Esophagus squamous epithelium (tissue), 4 donors: ENCODE data around the gene R3HDM4.

Experiments used
- POLR2A ChIP-seq, 4 donors: fragments of 450-650 bp; IDR thresholded peaks; one replicate each; pipeline ENCODE4 v1.6.1; 2017; ENCODE audit warnings: antibody characterized with exemption in 4 of 4, mild to moderate bottlenecking in 4 of 4, moderate library complexity in 3 of 4
- TF ChIP-seq, protein P1 (sequence below), 6 experiments: fragments of 450-650 bp in 4 of 6; fragments of 200-600 bp in 2 of 6; sonication (generic) in 2 of 6; IDR thresholded peaks; one replicate each; pipeline ENCODE4 v1.5.1; 2016 to 2019; ENCODE audit warnings: antibody characterized with exemption in 6 of 6, mild to moderate bottlenecking in 4 of 6, moderate library complexity in 4 of 6

DNA sequence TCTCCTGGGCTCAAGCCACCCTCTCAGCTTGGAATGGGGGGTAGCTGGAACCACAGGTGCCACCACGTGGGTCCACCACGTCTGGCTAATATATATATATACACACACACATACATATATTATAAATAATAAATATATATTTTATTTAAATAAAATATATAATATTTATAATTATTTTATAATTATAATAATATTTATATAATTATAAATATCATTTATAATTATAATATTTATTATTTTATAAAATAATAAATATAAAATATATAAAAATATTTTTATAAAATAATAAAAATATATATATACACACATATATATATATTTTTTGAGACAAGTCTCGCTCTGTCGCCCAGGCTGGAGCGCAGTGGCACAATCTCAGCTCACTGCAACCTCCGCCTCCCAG lies 58.5 kb downstream of the R3HDM4 start:
- TF ChIP-seq, protein P1, sequence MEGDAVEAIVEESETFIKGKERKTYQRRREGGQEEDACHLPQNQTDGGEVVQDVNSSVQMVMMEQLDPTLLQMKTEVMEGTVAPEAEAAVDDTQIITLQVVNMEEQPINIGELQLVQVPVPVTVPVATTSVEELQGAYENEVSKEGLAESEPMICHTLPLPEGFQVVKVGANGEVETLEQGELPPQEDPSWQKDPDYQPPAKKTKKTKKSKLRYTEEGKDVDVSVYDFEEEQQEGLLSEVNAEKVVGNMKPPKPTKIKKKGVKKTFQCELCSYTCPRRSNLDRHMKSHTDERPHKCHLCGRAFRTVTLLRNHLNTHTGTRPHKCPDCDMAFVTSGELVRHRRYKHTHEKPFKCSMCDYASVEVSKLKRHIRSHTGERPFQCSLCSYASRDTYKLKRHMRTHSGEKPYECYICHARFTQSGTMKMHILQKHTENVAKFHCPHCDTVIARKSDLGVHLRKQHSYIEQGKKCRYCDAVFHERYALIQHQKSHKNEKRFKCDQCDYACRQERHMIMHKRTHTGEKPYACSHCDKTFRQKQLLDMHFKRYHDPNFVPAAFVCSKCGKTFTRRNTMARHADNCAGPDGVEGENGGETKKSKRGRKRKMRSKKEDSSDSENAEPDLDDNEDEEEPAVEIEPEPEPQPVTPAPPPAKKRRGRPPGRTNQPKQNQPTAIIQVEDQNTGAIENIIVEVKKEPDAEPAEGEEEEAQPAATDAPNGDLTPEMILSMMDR (IDR thresholded peaks at IDR 0.05): no peak
- no peak for TF ChIP-seq POLR2A (IDR thresholded peaks at IDR 0.05)
